SK-N-MC (cell line): ENCODE results near the gene ADPRM.
A peak's percentile ranks its signal among the peaks of the same experiment; 100 is the strongest.

ENCODE experiments used
- EZH2 ChIP-seq: fragments of 200-600 bp; sonication (generic); IDR thresholded peaks from one replicate; pipeline ENCODE4 v1.6.1; 2017; ENCODE audit warnings: antibody characterized with exemption
- POLR2AphosphoS5 ChIP-seq: IDR thresholded peaks from 2 replicates; pipeline ENCODE4 v1.6.1; 2012; ENCODE audit warnings: mild to moderate bottlenecking, low read depth, low read length, borderline replicate concordance

DNA sequence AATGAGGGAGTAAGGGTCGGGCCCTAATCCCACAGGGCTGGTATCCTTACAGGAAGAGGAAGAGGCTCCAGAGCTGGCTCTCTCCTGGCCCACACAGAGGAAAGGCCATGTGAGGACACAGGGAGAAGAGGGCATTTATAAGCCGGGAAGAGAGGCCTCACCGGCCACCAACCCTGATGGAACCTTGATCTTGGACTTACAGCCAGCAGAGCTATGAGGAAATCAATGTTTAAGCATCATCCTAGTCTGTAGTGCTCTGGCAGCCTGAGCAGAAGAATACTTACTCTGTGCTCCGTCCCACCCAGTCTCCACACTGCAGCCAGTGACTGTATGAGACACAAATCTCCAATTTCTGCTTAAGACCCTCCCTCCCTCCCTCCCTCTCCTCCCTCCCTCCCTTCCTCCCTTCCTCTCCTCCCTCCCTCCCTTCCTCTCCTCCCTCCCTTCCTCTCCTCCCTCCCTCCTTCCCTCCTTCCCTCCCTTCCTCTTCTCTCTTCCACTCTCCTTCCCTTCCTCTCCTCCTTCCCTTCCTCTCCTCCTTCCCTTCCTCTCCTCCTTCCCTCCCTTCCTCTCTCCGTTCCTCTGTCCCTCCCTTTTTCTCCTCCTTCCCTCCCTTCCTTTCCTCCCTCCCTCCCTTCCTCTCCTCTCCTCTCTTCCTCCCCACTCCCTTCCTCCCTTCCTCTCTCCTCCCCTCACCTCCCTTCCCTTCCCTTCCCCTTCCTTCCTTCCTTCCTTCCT, 41.3 kb downstream of the ADPRM start:
- TF ChIP-seq POLR2AphosphoS5 (0 out of 2 replicates have a peak, but pooled peaks have one; percentile 22), EZH2 (no peak)
